PC-9 (cell line): Measurements from ENCODE around the gene C4orf54.

Experiments
- CTCF ChIP-seq: fragments of 200-600 bp; sonication (generic); conservative IDR thresholded peaks from 2 replicates; pipeline ENCODE4 v1.6.1; 2017; ENCODE audit warnings: mixed run types, antibody characterized with exemption, mild to moderate bottlenecking, moderate library complexity
- EZH2 ChIP-seq: fragments of 200-600 bp; sonication (generic); IDR thresholded peaks from 2 replicates; pipeline ENCODE4 v1.8.0; 2017; ENCODE audit warnings: antibody characterized with exemption, low read depth

GRCh38 chr4:99622341-99622740 is 35.3 kb downstream of the C4orf54 start:
- TF ChIP-seq CTCF (no peak), EZH2 (no peak)
